Left lung (tissue), 14 donors: Measurements from ENCODE around the gene LCE2A. TPM values are rescaled to one million over a fixed set of nuclear protein-coding genes. Genes with fewer than 3 reads are reported as not detected.

Experiments
- ATAC-seq: fragments of 200-7000 bp; cut with Tn5 transposase; one replicate; pipeline ENCODE4 v1.9.1; 2020; ENCODE audit warnings: moderate library complexity
- DNase-seq, 4 donors: peaks; one replicate each; pipeline ENCODE4 v3.0.0-alpha.2; 2013 to 2020
- H3K27ac ChIP-seq, 2 donors: fragments of 200-600 bp; sonication (generic) in 1 of 2; one replicate each; pipeline versions ENCODE4 v1.5.0 to v1.8.0; 2020 to 2021
- H3K27me3 ChIP-seq, 2 donors: fragments of 200-600 bp; sonication (generic) in 1 of 2; one replicate each; pipeline versions ENCODE4 v1.5.0 to v1.8.0; 2020 to 2021
- H3K36me3 ChIP-seq, 2 donors: fragments of 200-600 bp; sonication (generic) in 1 of 2; one replicate each; pipeline versions ENCODE4 v1.5.0 to v1.8.0; 2020 to 2021
- H3K4me1 ChIP-seq, 2 donors: fragments of 200-600 bp; one replicate each; pipeline ENCODE4 v1.8.0; 2021
- H3K4me3 ChIP-seq, 2 donors: fragments of 200-600 bp; sonication (generic) in 1 of 2; one replicate each; pipeline versions ENCODE4 v1.5.0 to v1.8.0; 2020 to 2021; ENCODE audit warnings: mild to moderate bottlenecking in 1 of 2
- H3K9me3 ChIP-seq, 2 donors: fragments of 200-600 bp; sonication (generic) in 1 of 2; one replicate each; pipeline versions ENCODE4 v1.5.0 to v1.8.0; 2020 to 2021
- CTCF ChIP-seq, 2 donors: fragments of 200-600 bp; sonication (generic) in 1 of 2; IDR thresholded peaks; one replicate each; pipeline versions ENCODE4 v1.5.0 to v1.8.0; 2021; ENCODE audit warnings: antibody characterized with exemption in 2 of 2
- intact Hi-C, 2 donors: fragments of 100-400 bp; cut with DNase I; formaldehyde crosslinking; loops; one replicate each; pipeline versions ENCODE4 v1.11.2 to v1.14.2; 2022
- long read RNA-seq, 12 donors: library from polyadenylated mRNA in 2 of 12; unstranded in 2 of 12; transcript quantifications; one replicate each; pipeline ENCODE4 v2.0.0 and lab custom pipeline, GENCODE V29; 2019 to 2026
- polyA plus RNA-seq, 6 donors: library from polyadenylated mRNA; unstranded; fragments of 120-200 nt; gene quantifications; one replicate each; pipeline ENCODE4 v1.2.1, GENCODE V29; 2013; ENCODE audit not compliant: insufficient read length in 6 of 6
- total RNA-seq, 2 donors: library from RNA; stranded (reverse); fragmentation: NEBNext Ultra II Directional; extraction: Animal tissue kit (Norgen Biotek cat#: 25700); gene quantifications; one replicate each; pipeline ENCODE4 v1.2.1, GENCODE V29; 2021
- donor health status: DM: no; HTN: yes; CAD: no.
- donor health status: DM: no; HTN: no; CAD: no.

The LCE2A gene
- not detected for total RNA-seq
- polyA plus RNA-seq: not detected
- long read RNA-seq, donor 1: 0 reads
- long read RNA-seq, donor 2: 0 reads
- long read RNA-seq, donor 3: 0 reads
- long read RNA-seq, donor 4: 0 reads
- long read RNA-seq, donor 5: 0 reads
- long read RNA-seq, donor 6: 0 reads
- long read RNA-seq, donor 7: 0 reads
- long read RNA-seq, donor 8: 0 reads
- long read RNA-seq, donor 9: 0 reads
- long read RNA-seq, donor 10: 0 reads
- long read RNA-seq, donor 11: 0 reads
- long read RNA-seq, donor 12: 0 reads

GRCh38 chr1:152697701-152698600 lies at the start of gene LCE2A:
Gene LCE2A, plus strand, starts transcription at chr1:152698345. Its CDS starts 557 bp downstream, at chr1:152698902.
- H3K9me3 ChIP-seq: no peaks in the 10 kb centered on the region
- ATAC-seq (no peak), DNase-seq (no peak)
- no peak for TF ChIP-seq CTCF (IDR thresholded peaks at IDR 0.05)
- H3K27me3 ChIP-seq: no peaks in the 10 kb centered on the region
- H3K4me1 ChIP-seq: no peaks in the 10 kb centered on the region
- intact Hi-C loops: no loop called here
- H3K36me3 ChIP-seq: no peaks in the 10 kb centered on the region
- no peak within 1 kb of the TSS for H3K4me3 ChIP-seq
- no peak within 1 kb of the TSS for H3K27ac ChIP-seq

GRCh38 chr1:152654110-152654509 lies 44.0 kb upstream of the LCE2A start:
- peak; percentile 45 to 53 for TF ChIP-seq CTCF (IDR thresholded peaks at IDR 0.05)
- Histone ChIP-seq H3K4me3 (no peak overlapping the region), H3K36me3 (no peaks in the 10 kb centered on the region), H3K9me3 (no peaks in the 10 kb centered on the region), H3K4me1 (no peaks in the 10 kb centered on the region), H3K27me3 (peaks cover 0 to 13% of the 10 kb centered on the region in 2 donors), H3K27ac (no peak overlapping the region)
- intact Hi-C loops: no loop called here
- DNase-seq (peak in 2 of 4 donors; percentile 20 to 66), ATAC-seq (peak; percentile 71)

- TF ChIP-seq CTCF (IDR thresholded peaks at IDR 0.05): no peak
- no peak overlapping the region for H3K4me3 ChIP-seq
- H3K4me1 ChIP-seq: no peaks in the 10 kb centered on the region
- intact Hi-C loops: no loop called here
- H3K9me3 ChIP-seq: no peaks in the 10 kb centered on the region
- ATAC-seq: peak; percentile 61
- no peaks in the 10 kb centered on the region for H3K36me3 ChIP-seq
- H3K27ac ChIP-seq: no peak overlapping the region
- H3K27me3 ChIP-seq: peaks cover 0 to 12% of the 10 kb centered on the region in 2 donors
- DNase-seq: no peak
Measured at GRCh38 chr1:152656459-152656858, 41.7 kb upstream of the LCE2A start.

- Histone ChIP-seq H3K9me3 (no peaks in the 10 kb centered on the region), H3K36me3 (no peaks in the 10 kb centered on the region), H3K4me1 (no peaks in the 10 kb centered on the region), H3K27me3 (no peaks in the 10 kb centered on the region), H3K4me3 (no peak overlapping the region), H3K27ac (no peak overlapping the region)
- ATAC-seq (no peak), DNase-seq (no peak)
- intact Hi-C loops: no loop called here
- no peak for TF ChIP-seq CTCF (IDR thresholded peaks at IDR 0.05)
Measured at GRCh38 chr1:152657677-152658076, 40.5 kb upstream of the LCE2A start.

GRCh38 chr1:152658649-152659048 lies 39.5 kb upstream of the LCE2A start:
- Histone ChIP-seq H3K27ac (no peak overlapping the region), H3K4me1 (no peaks in the 10 kb centered on the region), H3K36me3 (no peaks in the 10 kb centered on the region), H3K9me3 (no peaks in the 10 kb centered on the region), H3K4me3 (no peak overlapping the region), H3K27me3 (peaks cover 0 to 5% of the 10 kb centered on the region in 2 donors)
- no peak for ATAC-seq
- intact Hi-C loops: no loop called here
- no peak for DNase-seq
- TF ChIP-seq CTCF (IDR thresholded peaks at IDR 0.05): no peak
